ENCODE results near the gene DSP. TPM values are rescaled to one million over a fixed set of nuclear protein-coding genes. Genes with fewer than 3 reads are reported as not detected.
A peak's percentile ranks its signal among the peaks of the same experiment; 100 is the strongest.

DSP gene
- total RNA-seq, 1 experiment from 2014 or later: 227 TPM

DNA sequence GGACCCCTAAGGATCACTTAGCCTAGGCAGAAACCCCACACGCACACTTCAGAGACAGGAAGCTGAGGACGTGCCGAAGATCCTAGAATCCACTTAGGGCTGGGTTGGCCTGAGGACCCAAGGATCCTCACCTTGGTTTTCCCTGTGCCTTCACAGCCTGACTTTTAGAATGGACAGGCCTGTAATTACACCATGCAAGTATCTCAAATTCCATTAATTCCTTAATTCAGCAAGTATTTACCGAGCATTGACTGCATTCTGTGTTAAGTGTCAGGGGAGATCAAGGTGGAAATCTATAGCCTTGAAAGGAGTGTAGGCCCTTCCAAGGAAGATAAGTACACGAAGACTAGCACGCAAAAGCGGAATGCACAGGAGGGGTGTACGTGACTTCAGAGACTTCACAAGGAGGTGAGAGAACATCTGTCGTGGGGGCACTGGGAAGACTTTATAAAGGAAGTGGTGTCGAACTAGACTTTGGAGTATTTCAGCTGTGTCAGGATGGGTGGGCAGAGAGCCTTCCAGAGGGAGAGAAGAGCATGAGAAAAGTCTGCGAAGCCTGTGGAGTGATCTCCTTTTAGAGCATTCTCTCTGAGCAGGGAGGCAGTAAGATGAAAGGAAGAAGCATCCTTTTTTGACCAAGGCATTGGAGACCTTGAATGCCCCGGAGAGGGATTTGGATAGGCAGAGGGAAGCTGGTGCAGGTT, 4.0 kb downstream of the DSP start:
- ChIA-PET CTCF (interaction anchor here (0.8 to 1.9 kb wide), 6 partner anchors 29 to 270 kb away, joined by 3 to 9 read pairs (median 3); no protein-coding TSS in a partner anchor), POLR2A (interaction anchor here (0.7 to 29.8 kb wide), 28 partner anchors 13 to 764 kb away, joined by 3 to 872 read pairs (median 4); partner anchors contain the start of genes CAGE1 and RIOK1)
- TF ChIP-seq, protein P1, sequence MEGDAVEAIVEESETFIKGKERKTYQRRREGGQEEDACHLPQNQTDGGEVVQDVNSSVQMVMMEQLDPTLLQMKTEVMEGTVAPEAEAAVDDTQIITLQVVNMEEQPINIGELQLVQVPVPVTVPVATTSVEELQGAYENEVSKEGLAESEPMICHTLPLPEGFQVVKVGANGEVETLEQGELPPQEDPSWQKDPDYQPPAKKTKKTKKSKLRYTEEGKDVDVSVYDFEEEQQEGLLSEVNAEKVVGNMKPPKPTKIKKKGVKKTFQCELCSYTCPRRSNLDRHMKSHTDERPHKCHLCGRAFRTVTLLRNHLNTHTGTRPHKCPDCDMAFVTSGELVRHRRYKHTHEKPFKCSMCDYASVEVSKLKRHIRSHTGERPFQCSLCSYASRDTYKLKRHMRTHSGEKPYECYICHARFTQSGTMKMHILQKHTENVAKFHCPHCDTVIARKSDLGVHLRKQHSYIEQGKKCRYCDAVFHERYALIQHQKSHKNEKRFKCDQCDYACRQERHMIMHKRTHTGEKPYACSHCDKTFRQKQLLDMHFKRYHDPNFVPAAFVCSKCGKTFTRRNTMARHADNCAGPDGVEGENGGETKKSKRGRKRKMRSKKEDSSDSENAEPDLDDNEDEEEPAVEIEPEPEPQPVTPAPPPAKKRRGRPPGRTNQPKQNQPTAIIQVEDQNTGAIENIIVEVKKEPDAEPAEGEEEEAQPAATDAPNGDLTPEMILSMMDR (IDR thresholded peaks at IDR 0.05; ENCODE audit: unreplicated experiment): no peak
- Mint-ChIP-seq H3K27me3 (ENCODE audit: insufficient read depth, unreplicated experiment) (no peaks in the 10 kb centered on the region), H3K36me3 (ENCODE audit: insufficient read depth, unreplicated experiment) (peaks cover 46% of the 10 kb centered on the region), H3K4me1 (ENCODE audit: insufficient read depth, unreplicated experiment) (peaks cover 42% of the 10 kb centered on the region), H3K4me3 (ENCODE audit: unreplicated experiment) (peak overlapping the region; percentile 98), H3K9me3 (ENCODE audit: unreplicated experiment) (no peaks in the 10 kb centered on the region), H3K27ac (ENCODE audit: low read depth, unreplicated experiment) (peak overlapping the region; percentile 97)
- no TSS peak for BruUV-seq (replicated peaks)
- peak; percentile 42 for DNase-seq (ENCODE audit: unreplicated experiment)
- intact Hi-C loops (cut with micrococcal nuclease): loop anchor here (1.0 kb wide), 2 partner anchors 120 to 155 kb away; no protein-coding TSS in a partner anchor

DNA sequence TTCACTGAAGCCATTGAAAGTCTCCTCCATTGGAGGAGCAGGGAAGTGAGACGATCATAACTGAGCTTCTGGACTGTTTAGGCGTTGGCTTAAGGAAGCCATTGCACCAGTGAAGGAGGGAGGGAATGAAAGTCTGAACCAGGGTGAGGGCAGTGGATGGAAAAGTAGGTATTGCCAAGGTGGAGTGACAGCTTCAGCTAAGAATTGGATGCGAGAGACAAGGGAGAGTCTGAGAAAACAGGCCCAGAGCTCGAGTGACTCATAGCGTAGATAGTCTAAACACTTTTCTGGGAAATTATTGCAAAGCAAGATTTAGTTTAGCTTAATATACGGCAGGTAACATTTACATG, 4.5 kb downstream of the DSP start:
- Mint-ChIP-seq H3K36me3 (ENCODE audit: insufficient read depth, unreplicated experiment) (peaks cover 42% of the 10 kb centered on the region), H3K27me3 (ENCODE audit: insufficient read depth, unreplicated experiment) (no peaks in the 10 kb centered on the region), H3K4me1 (ENCODE audit: insufficient read depth, unreplicated experiment) (peaks cover 42% of the 10 kb centered on the region), H3K4me3 (ENCODE audit: unreplicated experiment) (peak overlapping the region; percentile 98), H3K9me3 (ENCODE audit: unreplicated experiment) (no peaks in the 10 kb centered on the region), H3K27ac (ENCODE audit: low read depth, unreplicated experiment) (peak overlapping the region; percentile 97)
- DNase-seq (ENCODE audit: unreplicated experiment): peak; percentile 82
- TF ChIP-seq, protein P1 (IDR thresholded peaks at IDR 0.05; ENCODE audit: unreplicated experiment): no peak
- intact Hi-C loops (cut with micrococcal nuclease): loop anchor here (1.0 kb wide), 1 partner anchor 121 kb away; no protein-coding TSS in a partner anchor
- no TSS peak for BruUV-seq (replicated peaks)
- CTCF ChIA-PET: interaction anchor here (0.5 to 1.9 kb wide), 6 partner anchors 22 to 271 kb away, joined by 3 to 9 read pairs (median 3); no protein-coding TSS in a partner anchor
- POLR2A ChIA-PET: interaction anchor here (0.7 to 29.8 kb wide), 28 partner anchors 9 to 765 kb away, joined by 3 to 872 read pairs (median 4); partner anchors contain the start of genes CAGE1, RIOK1 and SNRNP48

DNA sequence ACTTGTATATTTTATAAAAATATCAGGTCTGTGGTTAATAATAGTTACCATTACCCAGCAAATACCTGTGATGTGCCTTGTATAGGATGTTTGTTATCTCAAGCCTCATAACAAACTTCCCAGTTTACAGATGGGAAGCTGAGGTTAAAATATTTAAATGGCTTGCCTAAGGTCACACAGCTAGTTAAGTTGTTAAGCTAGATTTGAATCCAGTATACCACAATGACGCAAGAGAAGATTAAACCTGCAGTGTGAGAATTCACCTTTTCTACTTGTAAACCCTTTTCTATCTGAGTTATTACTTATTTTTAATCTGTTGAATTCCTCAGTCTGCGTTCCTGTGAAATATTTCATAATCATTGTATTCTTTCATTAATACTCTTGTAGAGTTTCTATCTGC, 4.9 kb downstream of the DSP start:
- BruUV-seq (replicated peaks): no TSS peak
- Mint-ChIP-seq H3K4me1 (ENCODE audit: insufficient read depth, unreplicated experiment) (peaks cover 42% of the 10 kb centered on the region), H3K27ac (ENCODE audit: low read depth, unreplicated experiment) (peak overlapping the region; percentile 97), H3K9me3 (ENCODE audit: unreplicated experiment) (no peaks in the 10 kb centered on the region), H3K4me3 (ENCODE audit: unreplicated experiment) (peak overlapping the region; percentile 98), H3K27me3 (ENCODE audit: insufficient read depth, unreplicated experiment) (no peaks in the 10 kb centered on the region), H3K36me3 (ENCODE audit: insufficient read depth, unreplicated experiment) (peaks cover 41% of the 10 kb centered on the region)
- CTCF ChIA-PET: interaction anchor here (0.5 to 1.9 kb wide), 5 partner anchors 22 to 271 kb away, joined by 3 to 9 read pairs (median 3); no protein-coding TSS in a partner anchor
- POLR2A ChIA-PET: interaction anchor here (0.5 to 29.8 kb wide), 29 partner anchors 9 to 765 kb away, joined by 3 to 872 read pairs (median 4); partner anchors contain the start of genes CAGE1, RIOK1 and SNRNP48
- TF ChIP-seq, protein P1 (IDR thresholded peaks at IDR 0.05; ENCODE audit: unreplicated experiment): no peak
- no peak for DNase-seq (ENCODE audit: unreplicated experiment)
- intact Hi-C loops (cut with micrococcal nuclease): loop anchor here (1.0 kb wide), 1 partner anchor 121 kb away; no protein-coding TSS in a partner anchor

DNA sequence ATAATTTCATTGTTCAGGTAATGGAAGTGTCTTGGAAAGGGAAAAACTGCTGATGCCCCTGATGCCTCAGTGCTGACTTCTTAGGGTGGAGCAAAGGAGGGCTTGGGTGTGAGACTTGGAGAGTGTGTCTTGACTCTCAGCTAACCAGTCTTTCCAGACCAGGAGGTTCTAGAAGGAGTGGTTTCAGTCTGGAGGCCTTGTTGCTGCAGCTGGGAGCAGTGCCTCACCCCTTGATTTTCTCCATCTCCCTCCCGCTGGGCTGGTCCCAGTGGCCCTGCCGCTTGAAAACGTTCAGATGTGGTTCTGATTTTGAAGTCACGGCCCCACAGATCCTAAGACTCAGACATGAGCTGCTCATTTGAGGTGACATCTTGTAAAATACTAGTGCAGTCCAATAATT, 5.4 kb downstream of the DSP start:
- DNase-seq (ENCODE audit: unreplicated experiment): no peak
- no peaks in the 10 kb centered on the region for H3K27me3 Mint-ChIP-seq (ENCODE audit: insufficient read depth, unreplicated experiment)
- H3K27ac Mint-ChIP-seq (ENCODE audit: low read depth, unreplicated experiment): peak overlapping the region; percentile 97
- peak overlapping the region; percentile 98 for H3K4me3 Mint-ChIP-seq (ENCODE audit: unreplicated experiment)
- H3K9me3 Mint-ChIP-seq (ENCODE audit: unreplicated experiment): no peaks in the 10 kb centered on the region
- TF ChIP-seq, protein P1 (IDR thresholded peaks at IDR 0.05; ENCODE audit: unreplicated experiment): no peak
- peaks cover 47% of the 10 kb centered on the region for H3K4me1 Mint-ChIP-seq (ENCODE audit: insufficient read depth, unreplicated experiment)
- no TSS peak for BruUV-seq (replicated peaks)
- peaks cover 36% of the 10 kb centered on the region for H3K36me3 Mint-ChIP-seq (ENCODE audit: insufficient read depth, unreplicated experiment)
- POLR2A ChIA-PET: interaction anchor here (0.5 to 29.8 kb wide), 21 partner anchors 10 to 285 kb away, joined by 3 to 872 read pairs (median 6); partner anchors contain the start of genes CAGE1, RIOK1 and SNRNP48
- CTCF ChIA-PET: interaction anchor here (1.9 kb wide), 1 partner anchor 122 kb away, joined by 9 read pairs; no protein-coding TSS in a partner anchor
- intact Hi-C loops (cut with micrococcal nuclease): loop anchor here (1.0 kb wide), 1 partner anchor 122 kb away; no protein-coding TSS in a partner anchor
